GM12801 (cell line): ENCODE data around the gene AFF4.

ENCODE experiments used
- CTCF ChIP-seq: IDR thresholded peaks from one replicate; pipeline ENCODE4 v1.5.1; 2011; ENCODE audit warnings: control low read depth; ENCODE audit not compliant: insufficient read length; ENCODE audit errors: extremely low read depth

AFF4 gene

GRCh38 chr5:132886064-132886823, 77.2 kb downstream of the AFF4 start:
- TF ChIP-seq CTCF = no peak

- TF ChIP-seq CTCF = no peak
These were observed 78.9 kb downstream of the AFF4 start for GRCh38 chr5:132884548-132884947.

GRCh38 chr5:132883261-132883834, 80.1 kb downstream of the AFF4 start:
- no peak for TF ChIP-seq CTCF

GRCh38 chr5:132877938-132878337, 85.5 kb downstream of the AFF4 start:
- no peak for TF ChIP-seq CTCF

- no peak for TF ChIP-seq CTCF
These were observed 86.0 kb downstream of the AFF4 start for GRCh38 chr5:132877466-132877865.

GRCh38 chr5:132876020-132876759, 87.2 kb downstream of the AFF4 start:
- no peak for TF ChIP-seq CTCF

GRCh38 chr5:132873930-132874271, 89.5 kb downstream of the AFF4 start:
- no peak for TF ChIP-seq CTCF
